CD1c-positive myeloid dendritic cell (primary cell): ENCODE measurements around the gene WDR27.

ENCODE experiments used
- DNase-seq: peaks from one replicate; pipeline ENCODE4 v3.0.0-alpha.2; 2016; ENCODE audit errors: extremely low spot score

WDR27 gene

GRCh38 chr6:169566319-169566718, 135.5 kb downstream of the WDR27 start:
- DNase-seq, result no peak

- no peak for DNase-seq
Measured at GRCh38 chr6:169564453-169565240, 137.2 kb downstream of the WDR27 start.

DNA sequence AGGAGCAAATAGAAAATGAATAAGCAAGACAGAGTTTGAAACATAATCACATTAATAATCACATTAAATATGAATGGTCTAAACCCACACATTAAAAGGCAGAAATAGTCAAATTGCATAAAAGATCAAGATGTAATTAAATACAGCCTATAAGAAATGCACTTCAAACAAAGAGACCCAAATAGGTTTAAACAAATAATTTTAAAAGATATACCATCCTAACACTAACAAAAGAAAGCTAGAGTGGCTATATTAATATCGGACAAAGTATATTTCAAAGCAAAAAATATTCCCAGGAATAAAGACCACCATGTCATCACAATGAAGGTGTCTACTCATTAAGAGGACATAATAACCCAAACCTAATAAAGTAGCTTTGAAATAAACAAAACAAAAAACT, 140.2 kb downstream of the WDR27 start:
- no peak for DNase-seq

- no peak for DNase-seq
Measured at GRCh38 chr6:169559592-169559991, 142.2 kb downstream of the WDR27 start.

DNA sequence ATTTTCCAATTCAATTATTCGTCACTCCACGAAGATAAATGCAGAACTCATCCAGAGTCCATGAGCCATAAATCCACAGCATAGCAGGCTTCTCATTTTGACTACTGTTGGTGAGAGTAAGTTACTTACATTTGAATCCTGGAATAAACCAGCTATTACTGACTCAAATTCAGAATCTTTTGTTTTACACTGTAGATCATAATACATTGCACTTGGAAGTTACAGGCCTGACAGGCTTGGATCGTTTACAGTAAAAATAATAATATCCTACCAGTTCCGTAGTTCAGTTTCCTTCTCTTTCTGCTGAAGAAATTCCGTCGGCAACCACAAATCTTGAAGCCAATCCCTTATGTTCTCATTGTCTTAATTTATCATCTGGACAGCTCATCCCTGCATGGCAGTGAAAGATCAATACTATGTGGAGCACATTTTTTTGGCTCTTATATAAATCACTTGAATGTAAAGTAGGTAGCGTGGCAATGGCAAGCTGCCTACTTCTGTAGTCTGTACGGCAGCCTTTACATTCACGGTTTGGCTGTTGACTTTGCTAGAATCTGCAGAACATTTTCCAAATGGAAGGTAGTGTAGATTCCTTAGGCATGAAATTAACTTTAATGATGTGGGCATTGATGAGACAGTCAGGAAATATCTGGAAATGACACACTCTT, 142.9 kb downstream of the WDR27 start:
- DNase-seq, result no peak

- DNase-seq, result no peak
Measured at GRCh38 chr6:169558378-169558773, 143.5 kb downstream of the WDR27 start.

GRCh38 chr6:169557887-169558286, 143.9 kb downstream of the WDR27 start:
- no peak for DNase-seq

- DNase-seq, result no peak
Measured at GRCh38 chr6:169556758-169557548, 144.9 kb downstream of the WDR27 start.

- DNase-seq, result no peak
Measured at GRCh38 chr6:169555971-169556617, 145.7 kb downstream of the WDR27 start.

GRCh38 chr6:169545982-169546381, 155.8 kb downstream of the WDR27 start:
- DNase-seq, result no peak

- DNase-seq, result no peak
Measured at GRCh38 chr6:169543704-169544103, 158.1 kb downstream of the WDR27 start.

DNA sequence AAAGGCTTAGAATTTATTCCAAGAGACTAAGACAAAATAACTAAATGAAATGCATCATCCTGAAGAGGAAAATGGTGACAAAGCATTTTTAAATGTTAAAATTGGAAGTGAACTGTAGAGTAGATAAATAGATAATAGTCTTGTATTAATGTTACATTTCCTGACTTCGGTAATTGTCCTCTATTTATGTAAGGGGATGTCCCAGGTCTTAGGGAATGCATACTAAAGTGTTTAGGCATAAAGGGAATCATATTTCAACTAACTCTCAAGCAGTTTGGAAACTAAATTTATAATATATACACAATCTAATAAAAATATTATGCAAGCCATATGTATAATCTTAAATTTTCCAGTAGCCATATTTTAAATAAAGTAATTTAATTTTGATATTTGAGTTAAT, 159.3 kb downstream of the WDR27 start:
- DNase-seq, result no peak

- DNase-seq, result no peak
Measured at GRCh38 chr6:169539176-169539897, 162.5 kb downstream of the WDR27 start.

DNA sequence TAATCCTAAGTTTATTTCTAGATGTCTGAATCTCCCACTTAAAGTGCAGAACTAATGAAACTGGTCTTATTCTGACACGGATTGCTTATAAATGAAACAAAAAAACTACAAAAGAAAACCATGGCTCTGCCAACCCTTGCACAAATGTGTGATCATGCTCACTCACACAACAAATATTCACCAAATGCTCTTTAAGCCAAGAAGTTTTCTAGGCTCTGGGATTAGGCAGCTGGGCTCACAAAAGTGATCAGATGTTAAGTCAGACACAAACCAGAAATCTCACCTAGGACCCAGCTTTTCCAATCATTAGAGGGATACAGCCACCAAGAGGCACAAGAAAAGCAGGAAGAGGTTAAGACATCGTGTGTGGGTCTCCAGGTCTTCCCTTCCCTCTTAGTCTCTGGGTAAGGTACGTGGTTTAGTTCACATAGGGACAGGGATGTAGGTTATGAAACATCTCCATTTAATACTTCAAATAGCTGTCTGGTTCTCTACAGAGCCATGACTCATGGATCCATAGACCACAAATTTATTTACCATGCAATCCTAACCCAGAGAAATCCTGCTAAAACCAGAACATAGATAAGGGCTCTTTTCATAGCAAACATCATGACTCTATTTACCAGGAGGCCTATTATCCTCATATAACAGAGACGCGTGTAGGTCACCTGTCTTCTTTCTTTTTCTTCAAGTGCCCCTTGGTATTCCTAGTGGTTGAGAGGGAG, 165.2 kb downstream of the WDR27 start:
- no peak for DNase-seq

GRCh38 chr6:169534039-169534421, 167.8 kb downstream of the WDR27 start:
- no peak for DNase-seq

- DNase-seq, result no peak
Measured at GRCh38 chr6:169533301-169534038, 168.4 kb downstream of the WDR27 start.

DNA sequence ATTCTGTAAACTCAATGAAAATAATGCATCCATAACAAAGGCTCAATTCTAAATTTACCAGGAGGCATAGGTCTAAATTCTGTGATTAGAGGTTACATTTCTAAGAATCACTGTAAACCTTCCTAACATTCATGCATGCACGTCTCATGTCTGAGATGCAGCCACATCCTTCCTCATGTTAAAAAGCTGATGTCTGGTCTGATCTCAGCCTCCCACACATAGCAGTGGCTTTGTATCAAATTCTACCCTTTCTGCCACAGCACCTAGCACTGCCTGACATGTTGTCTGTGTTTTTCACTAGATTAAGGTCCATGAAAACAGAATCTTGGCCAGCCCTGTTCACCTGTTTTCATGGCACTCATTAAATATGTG, 171.1 kb downstream of the WDR27 start:
- no peak for DNase-seq

GRCh38 chr6:169529931-169530751, 171.7 kb downstream of the WDR27 start:
- no peak for DNase-seq

GRCh38 chr6:169528755-169529154, 173.1 kb downstream of the WDR27 start:
- DNase-seq, result no peak
